Smooth muscle cell (in vitro differentiated cells): Measurements from ENCODE around the gene SLC8A1. TPM values are rescaled to one million over a fixed set of nuclear protein-coding genes. Genes with fewer than 3 reads are reported as not detected.
A peak's percentile ranks its signal among the peaks of the same experiment; 100 is the strongest.

ENCODE experiments used
- DNase-seq: peaks from one replicate; lab custom pipeline; 2025; ENCODE audit not compliant: unreplicated experiment; lab: John Stamatoyannopoulos, UW
- H2AFZ ChIP-seq: fragments of 200-600 bp; sonication (generic); 2 replicates; pipeline ENCODE4 v1.6.0; 2016; ENCODE audit warnings: antibody characterized with exemption, low read depth, mild to moderate bottlenecking
- H3F3A ChIP-seq: fragments of 200-600 bp; sonication (generic); 2 replicates; pipeline ENCODE4 v1.6.0; 2017; ENCODE audit warnings: antibody characterized with exemption, low read depth
- H3K27ac ChIP-seq: fragments of 200-600 bp; sonication (generic); 2 replicates; pipeline ENCODE4 v1.5.1; 2016; ENCODE audit warnings: low read depth, mild to moderate bottlenecking
- H3K27me3 ChIP-seq: fragments of 200-600 bp; sonication (generic); 2 replicates; pipeline ENCODE4 v1.6.1; 2016; ENCODE audit warnings: low read depth, mild to moderate bottlenecking
- H3K36me3 ChIP-seq: fragments of 200-600 bp; sonication (generic); 2 replicates; pipeline ENCODE4 v1.5.1; 2016; ENCODE audit warnings: low read depth
- H3K4me1 ChIP-seq: fragments of 200-600 bp; sonication (generic); 2 replicates; pipeline ENCODE4 v1.5.1; 2016; ENCODE audit warnings: low read depth
- H3K4me2 ChIP-seq: fragments of 200-600 bp; sonication (generic); 2 replicates; pipeline ENCODE4 v1.6.0; 2016; ENCODE audit warnings: mild to moderate bottlenecking
- H3K4me3 ChIP-seq: fragments of 200-600 bp; sonication (generic); 2 replicates; pipeline ENCODE4 v1.5.1; 2016; ENCODE audit warnings: mild to moderate bottlenecking
- H3K79me2 ChIP-seq: fragments of 200-600 bp; sonication (generic); 2 replicates; pipeline ENCODE4 v1.6.0; 2016; ENCODE audit warnings: low read depth, mild to moderate bottlenecking
- H3K9ac ChIP-seq: fragments of 200-600 bp; sonication (generic); 2 replicates; pipeline ENCODE4 v1.6.0; 2016; ENCODE audit warnings: low read depth
- H3K9me3 ChIP-seq: fragments of 200-600 bp; sonication (generic); replicated peaks from 2 replicates; pipeline ENCODE4 v1.5.1; 2016; ENCODE audit warnings: low read depth
- H4K20me1 ChIP-seq: fragments of 200-600 bp; sonication (generic); 2 replicates; pipeline ENCODE4 v1.6.0; 2016; ENCODE audit warnings: low read depth
- CTCF ChIP-seq: fragments of 200-600 bp; sonication (generic); IDR thresholded peaks from 2 replicates; pipeline ENCODE4 v1.5.1; 2017; ENCODE audit warnings: borderline replicate concordance, mild to moderate bottlenecking, antibody characterized with exemption; ENCODE audit not compliant: insufficient read depth, poor library complexity, severe bottlenecking
- WGBS: methylation state at CpG from one replicate; pipeline ENCODE4 v1.1.7; 2016; ENCODE audit warnings: low lambda C conversion rate; 5-methylcytosine and 5-hydroxymethylcytosine counted together
- polyA plus RNA-seq: library from polyadenylated mRNA; unstranded; fragments of >200 nt; fragmentation: Nextera tagmentation; extraction: Ambion mirVana; gene quantifications from 2 replicates; pipeline ENCODE4 v1.2.1, GENCODE V29; 2016
- total RNA-seq: library from RNA; depleted of rRNA; stranded (reverse); fragments of >200 nt; gene quantifications from 2 replicates; pipeline ENCODE4 v1.2.3, GENCODE V29; 2014

Gene SLC8A1
- total and polyA plus RNA-seq, 2 experiments from 2014 or later: 1.1 to 5.3 TPM

- H3K36me3 ChIP-seq: no peaks in the 10 kb centered on the region
Observed at GRCh38 chr2:40463112-40463511, 11.2 kb upstream of the SLC8A1 start.

GRCh38 chr2:40458271-40458794 is 6.4 kb upstream of the SLC8A1 start:
- no peak for DNase-seq
- no peak overlapping the region for H2AFZ ChIP-seq

More at GRCh38 chr2:40463112-40463511, 11.2 kb upstream of the SLC8A1 start:
- Histone ChIP-seq H2AFZ (no peak overlapping the region), H3F3A (no peaks in the 10 kb centered on the region), H3K27ac (no peak overlapping the region), H3K9me3 (no peaks in the 10 kb centered on the region), H3K27me3 (peaks cover 5% of the 10 kb centered on the region), H3K4me2 (no peak overlapping the region), H4K20me1 (no peaks in the 10 kb centered on the region), H3K4me3 (no peak overlapping the region), H3K9ac (no peak overlapping the region), H3K4me1 (no peaks in the 10 kb centered on the region), H3K79me2 (no peaks in the 10 kb centered on the region)
- 85% methylated on average over 8 of the region's 8 CpGs for WGBS
- no peak for DNase-seq
- no peak for TF ChIP-seq CTCF

GRCh38 chr2:40457837-40458236 is 5.9 kb upstream of the SLC8A1 start:
- H3K9ac ChIP-seq: no peak overlapping the region
- no peaks in the 10 kb centered on the region for H3K9me3 ChIP-seq
- no peaks in the 10 kb centered on the region for H3K36me3 ChIP-seq
- no peaks in the 10 kb centered on the region for H3K79me2 ChIP-seq
- H3K27me3 ChIP-seq: peaks cover 3% of the 10 kb centered on the region
- H3K4me2 ChIP-seq: peak overlapping the region; percentile 50
- no peak overlapping the region for H2AFZ ChIP-seq
- no peak overlapping the region for H3K27ac ChIP-seq
- no peaks in the 10 kb centered on the region for H3K4me1 ChIP-seq
- no peaks in the 10 kb centered on the region for H4K20me1 ChIP-seq
- WGBS: 29% methylated on average over 5 of the region's 5 CpGs
- H3F3A ChIP-seq: no peaks in the 10 kb centered on the region
- no peak overlapping the region for H3K4me3 ChIP-seq
- TF ChIP-seq CTCF: no peak
- no peak for DNase-seq

More at GRCh38 chr2:40458271-40458794, 6.4 kb upstream of the SLC8A1 start:
- Histone ChIP-seq H3F3A (no peaks in the 10 kb centered on the region), H3K9ac (no peak overlapping the region), H3K4me1 (no peaks in the 10 kb centered on the region), H4K20me1 (no peaks in the 10 kb centered on the region), H3K4me2 (peak overlapping the region; percentile 50), H3K79me2 (no peaks in the 10 kb centered on the region), H3K27ac (no peak overlapping the region), H3K36me3 (no peaks in the 10 kb centered on the region), H3K4me3 (no peak overlapping the region), H3K27me3 (peaks cover 4% of the 10 kb centered on the region), H3K9me3 (no peaks in the 10 kb centered on the region)
- WGBS: 42% methylated on average over 6 of the region's 6 CpGs
- TF ChIP-seq CTCF: no peak

- Histone ChIP-seq H3K27me3 (peaks cover 7% of the 10 kb centered on the region), H3K9ac (no peak overlapping the region), H3K4me1 (no peaks in the 10 kb centered on the region), H3K79me2 (no peaks in the 10 kb centered on the region), H3K36me3 (no peaks in the 10 kb centered on the region), H3K4me2 (peak overlapping the region; percentile 50), H3K4me3 (no peak overlapping the region), H2AFZ (no peak overlapping the region), H3K27ac (no peak overlapping the region), H3F3A (no peaks in the 10 kb centered on the region), H4K20me1 (no peaks in the 10 kb centered on the region), H3K9me3 (no peaks in the 10 kb centered on the region)
- TF ChIP-seq CTCF: no peak
- no peak for DNase-seq
- 49% methylated on average over 3 of the region's 3 CpGs for WGBS
Observed at GRCh38 chr2:40457366-40457765, 5.5 kb upstream of the SLC8A1 start.
